CD8-positive, alpha-beta memory T cell (primary cell): ENCODE measurements around the gene STXBP3. TPM values are rescaled to one million over a fixed set of nuclear protein-coding genes. Genes with fewer than 3 reads are reported as not detected.

Source experiments
- CTCF ChIA-PET: fragments of 350-600 bp; sonication (Branson Sonifier 250); formaldehyde crosslinking; loops from one replicate; lab custom pipeline; 2021; ENCODE audit warnings: antibody characterized with exemption; lab: Charles Lee
- POLR2A ChIA-PET: fragments of 350-600 bp; sonication (Branson Sonifier 250); formaldehyde crosslinking; loops from one replicate; lab custom pipeline; 2021; ENCODE audit warnings: antibody characterized with exemption; lab: Charles Lee
- DNase-seq, 5 donors: peaks; one replicate each; pipeline versions ENCODE4 v3.0.0 to v3.0.0-alpha.2; 2020 to 2022; ENCODE audit warnings: mixed read lengths in 1 of 5
- H3K27ac ChIP-seq: one replicate; pipeline ENCODE4 v1.7.0; 2013; ENCODE audit warnings: low read depth, mild to moderate bottlenecking, low read length, moderate library complexity
- H3K27me3 ChIP-seq: 2 replicates; pipeline ENCODE4 v1.7.0; 2013; ENCODE audit warnings: low read length, mild to moderate bottlenecking; ENCODE audit not compliant: insufficient read depth, poor library complexity, severe bottlenecking
- H3K36me3 ChIP-seq: 2 replicates; pipeline ENCODE4 v1.7.0; 2013; ENCODE audit warnings: mild to moderate bottlenecking, low read length, moderate library complexity; ENCODE audit not compliant: insufficient read depth
- H3K4me1 ChIP-seq: 2 replicates; pipeline ENCODE4 v1.7.0; 2013; ENCODE audit warnings: mild to moderate bottlenecking, low read length, moderate library complexity; ENCODE audit not compliant: insufficient read depth
- H3K4me3 ChIP-seq: 2 replicates; pipeline ENCODE4 v1.7.0; 2013; ENCODE audit warnings: mild to moderate bottlenecking, low read length
- H3K9me3 ChIP-seq: 2 replicates; pipeline ENCODE4 v1.7.0; 2013; ENCODE audit warnings: mild to moderate bottlenecking, low read length
- H3K27ac Mint-ChIP-seq, 8 donors: one replicate each; pipeline ENCODE4 v1.8.0; 2020 to 2021; ENCODE audit warnings: mixed read lengths in 8 of 8, mild to moderate bottlenecking in 6 of 8, inconsistent platforms in 3 of 8, moderate library complexity in 3 of 8
- H3K27me3 Mint-ChIP-seq, 2 donors: one replicate each; pipeline ENCODE4 v1.8.0; 2020 to 2021; ENCODE audit warnings: mixed read lengths in 2 of 2, mild to moderate bottlenecking in 1 of 2, moderate library complexity in 1 of 2
- H3K36me3 Mint-ChIP-seq, 3 donors: one replicate each; pipeline ENCODE4 v1.8.0; 2020 to 2021; ENCODE audit warnings: mixed read lengths in 3 of 3, inconsistent platforms in 1 of 3, mild to moderate bottlenecking in 1 of 3
- H3K4me1 Mint-ChIP-seq, 3 donors: one replicate each; pipeline ENCODE4 v1.8.0; 2020 to 2021; ENCODE audit warnings: mixed read lengths in 3 of 3, inconsistent platforms in 1 of 3, mild to moderate bottlenecking in 1 of 3
- H3K4me3 Mint-ChIP-seq, 7 donors: one replicate each; pipeline ENCODE4 v1.8.0; 2020 to 2021; ENCODE audit warnings: mixed read lengths in 7 of 7, mild to moderate bottlenecking in 6 of 7, moderate library complexity in 4 of 7, inconsistent platforms in 2 of 7
- H3K9me3 Mint-ChIP-seq, 5 donors: one replicate each; pipeline ENCODE4 v1.8.0; 2020 to 2022; ENCODE audit warnings: mixed read lengths in 5 of 5, mild to moderate bottlenecking in 3 of 5, moderate library complexity in 2 of 5, inconsistent platforms in 1 of 5
- polyA plus RNA-seq: library from polyadenylated mRNA; unstranded; fragments of 300-500 nt; fragmentation: Illumina TruSeq; gene quantifications from one replicate; pipeline ENCODE4 v1.2.3, GENCODE V29; 2021
- total RNA-seq, 2 experiments: library from RNA; stranded (reverse); gene quantifications; one replicate each; pipeline ENCODE4 v1.2.3, GENCODE V29; 2021

The STXBP3 gene
- total and polyA plus RNA-seq, 3 experiments from 2014 or later = 43.2 to 54.8 (median 43.3) TPM

DNA sequence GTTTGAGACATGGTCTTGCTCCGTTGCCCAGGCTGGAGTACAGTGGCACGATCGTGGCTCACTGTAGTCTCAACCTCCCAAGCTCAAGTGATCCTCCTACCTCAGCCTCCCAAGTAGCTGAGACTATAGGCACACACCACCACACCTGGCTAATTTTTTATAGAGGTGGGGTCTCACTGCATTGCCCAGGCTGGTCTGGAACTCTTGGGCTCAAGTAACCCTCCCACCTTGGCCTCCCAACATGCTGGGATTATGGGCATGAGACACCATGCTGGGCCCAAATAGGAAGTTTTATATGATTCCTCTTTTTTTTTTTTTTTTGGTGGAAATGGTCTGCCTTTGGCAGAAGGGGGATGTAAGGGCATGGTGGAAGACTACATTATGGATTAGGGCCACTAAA lies 39.8 kb upstream of the STXBP3 start:
- CTCF ChIA-PET = no interaction called here
- POLR2A ChIA-PET = interaction anchor here (9.5 kb wide), 1 partner anchor 13 kb away, joined by 65 read pairs; the partner anchor contains the start of gene PRPF38B

DNA sequence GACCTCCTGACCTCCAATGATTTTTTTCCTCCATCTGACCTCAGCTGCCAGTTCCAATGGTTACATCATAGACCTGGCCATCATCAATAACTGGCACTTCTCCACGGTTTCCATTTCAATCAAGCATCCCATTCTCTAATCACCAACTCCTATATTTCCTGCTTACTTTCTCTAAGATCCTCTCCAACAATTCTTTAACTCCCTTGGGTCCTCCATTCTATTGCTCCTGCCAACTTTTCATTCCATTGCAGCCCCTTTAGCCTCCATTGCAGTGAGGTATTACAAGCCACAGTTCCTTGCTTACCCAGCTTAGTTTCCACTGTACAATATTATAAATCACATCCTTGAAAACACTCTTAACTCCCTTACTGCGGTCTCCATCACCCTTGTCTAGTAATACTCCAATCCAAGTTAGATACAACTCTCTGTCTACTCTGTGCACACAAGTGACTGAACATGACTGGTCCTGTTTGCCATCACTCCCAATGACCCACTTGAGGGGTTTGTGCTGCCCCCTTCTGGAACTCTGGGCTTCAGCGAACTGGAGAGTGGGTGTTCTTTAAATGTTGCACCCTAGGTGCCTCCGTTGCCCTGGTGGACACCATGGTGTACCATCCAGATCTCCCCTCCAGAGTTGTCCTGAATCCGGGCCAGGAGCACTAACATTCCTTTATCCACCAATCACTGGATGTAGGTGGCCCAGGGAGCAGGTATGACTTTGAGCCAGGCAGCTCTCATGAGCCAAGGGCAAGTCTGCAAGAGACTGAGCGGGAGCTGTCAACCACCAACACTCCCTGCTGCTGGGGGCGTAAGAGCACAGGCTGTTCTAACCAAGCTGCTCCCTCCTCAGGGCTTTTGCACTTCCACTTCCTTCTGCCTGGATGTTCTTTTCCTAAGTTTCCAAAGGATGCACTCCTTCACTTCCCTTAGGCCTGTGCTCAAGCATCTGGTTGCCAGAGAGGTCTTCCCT lies 37.5 kb upstream of the STXBP3 start:
- CTCF ChIA-PET = interaction anchor here (0.6 to 3.8 kb wide), 13 partner anchors 11 to 197 kb away, joined by 3 to 50 read pairs (median 4); partner anchors contain the start of gene PRPF38B
- peaks cover 0 to 3% of the 10 kb centered on the region in 2 donors for H3K27me3 Mint-ChIP-seq
- H3K4me3 Mint-ChIP-seq = peak overlapping the region in 1 of 7 donors; percentile 1
- peak overlapping the region in 5 of 8 donors; percentile 12 to 62 (median 60) for H3K27ac Mint-ChIP-seq
- no peaks in the 10 kb centered on the region for H3K9me3 Mint-ChIP-seq
- peaks cover 25 to 33% (median 32%) of the 10 kb centered on the region in 3 donors for H3K4me1 Mint-ChIP-seq
- H3K27me3 ChIP-seq = no peaks in the 10 kb centered on the region
- no peaks in the 10 kb centered on the region for H3K36me3 Mint-ChIP-seq
- peak; percentile 46 to 81 (median 55) for DNase-seq
- no peak overlapping the region for H3K4me3 ChIP-seq
- POLR2A ChIA-PET = interaction anchor here (1.0 to 9.5 kb wide), 2 partner anchors 15 to 66 kb away, joined by 3 to 65 read pairs; partner anchors contain the start of gene PRPF38B
- no peaks in the 10 kb centered on the region for H3K36me3 ChIP-seq
- H3K4me1 ChIP-seq = peaks cover 26% of the 10 kb centered on the region
- H3K9me3 ChIP-seq = no peaks in the 10 kb centered on the region
- H3K27ac ChIP-seq = no peak overlapping the region

More for the DNA sequence above, 39.8 kb upstream of the STXBP3 start:
- no peak for DNase-seq
- Mint-ChIP-seq H3K4me3 (no peak overlapping the region), H3K9me3 (no peaks in the 10 kb centered on the region), H3K27me3 (peaks cover 0 to 3% of the 10 kb centered on the region in 2 donors), H3K4me1 (peaks cover 38 to 57% (median 48%) of the 10 kb centered on the region in 3 donors), H3K36me3 (peaks cover 0 to 9% (median under 1%) of the 10 kb centered on the region in 3 donors), H3K27ac (peak overlapping the region in 2 of 8 donors; percentile 19 to 36)
- Histone ChIP-seq H3K27ac (no peak overlapping the region), H3K36me3 (no peaks in the 10 kb centered on the region), H3K4me3 (no peak overlapping the region), H3K4me1 (peaks cover 30% of the 10 kb centered on the region), H3K27me3 (no peaks in the 10 kb centered on the region), H3K9me3 (no peaks in the 10 kb centered on the region)

DNA sequence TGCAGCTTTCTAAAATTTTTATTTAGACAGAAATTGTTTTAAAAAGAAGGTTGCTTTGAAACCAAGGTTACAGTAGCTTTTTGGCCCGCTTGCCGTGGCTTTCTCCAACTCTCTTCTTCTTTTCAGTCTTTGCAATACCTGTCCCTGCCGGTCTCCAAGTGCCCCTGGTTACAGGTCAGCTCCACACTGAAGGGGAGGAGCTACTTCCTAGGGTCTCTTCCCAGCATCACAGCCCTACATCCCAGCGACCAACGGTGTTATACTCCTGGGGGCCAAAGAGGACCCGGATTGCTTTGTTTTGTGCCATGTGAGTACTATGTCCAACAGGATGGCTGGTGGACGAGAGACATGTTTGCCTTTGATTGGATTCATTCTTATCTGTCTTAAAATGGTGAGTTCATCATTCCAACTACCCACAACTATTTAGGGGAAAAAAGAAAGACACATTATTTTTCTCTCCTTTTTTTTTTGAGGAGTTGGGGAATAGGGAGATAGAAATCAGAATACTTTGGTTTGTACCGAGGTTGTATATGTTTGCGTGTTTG lies 33.8 kb upstream of the STXBP3 start, which contains the start of gene FNDC7:
FNDC7 (plus strand) TSS at position 303 of the 545 bp plus-strand sequence; CDS start at position 329, 26 bp downstream.
- CTCF ChIA-PET = interaction anchor here (0.7 kb wide), 1 partner anchor 21 kb away, joined by 3 read pairs; the partner anchor contains the start of gene PRPF38B

DNA sequence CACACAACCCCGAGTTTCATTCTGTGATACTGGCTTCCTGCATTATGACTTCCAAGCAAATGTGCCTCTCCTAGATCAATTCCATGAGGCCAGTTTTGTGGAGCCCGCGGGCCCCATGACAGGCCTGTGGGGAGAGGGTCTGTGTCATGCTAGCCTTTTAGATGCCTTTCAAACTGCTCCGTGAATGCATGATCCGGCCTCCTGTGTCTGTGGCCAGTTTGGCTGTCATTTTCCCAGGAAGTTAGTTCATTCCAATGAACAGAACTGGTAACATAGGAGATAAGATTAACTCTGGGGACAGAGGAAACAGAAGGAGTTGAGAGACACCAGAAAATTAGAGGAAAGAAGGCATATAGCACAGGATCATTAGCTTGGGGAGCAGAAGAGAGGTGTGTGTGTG lies 30.5 kb upstream of the STXBP3 start:
- peaks cover 2 to 17% of the 10 kb centered on the region in 2 donors for H3K27me3 Mint-ChIP-seq
- no peaks in the 10 kb centered on the region for H3K9me3 Mint-ChIP-seq
- H3K4me3 ChIP-seq = no peak overlapping the region
- H3K27ac Mint-ChIP-seq = peak overlapping the region in 1 of 8 donors; percentile 5
- no peaks in the 10 kb centered on the region for H3K4me1 Mint-ChIP-seq
- H3K36me3 Mint-ChIP-seq = peaks cover 0 to 1% (median 0%) of the 10 kb centered on the region in 3 donors
- ChIA-PET CTCF (no interaction called here), POLR2A (no interaction called here)
- no peak for DNase-seq
- H3K27me3 ChIP-seq = no peaks in the 10 kb centered on the region
- no peak overlapping the region for H3K4me3 Mint-ChIP-seq
- H3K36me3 ChIP-seq = no peaks in the 10 kb centered on the region
- no peak overlapping the region for H3K27ac ChIP-seq
- H3K9me3 ChIP-seq = no peaks in the 10 kb centered on the region
- no peaks in the 10 kb centered on the region for H3K4me1 ChIP-seq

More for the DNA sequence above, 33.8 kb upstream of the STXBP3 start, which contains the start of gene FNDC7:
- POLR2A ChIA-PET = no interaction called here
- Mint-ChIP-seq H3K27me3 (peaks cover 3 to 17% of the 10 kb centered on the region in 2 donors), H3K4me3 (no peak within 1 kb of the TSS), H3K9me3 (no peaks in the 10 kb centered on the region), H3K4me1 (peaks cover 8 to 12% (median 11%) of the 10 kb centered on the region in 3 donors), H3K36me3 (peaks cover 0 to 1% (median 0%) of the 10 kb centered on the region in 3 donors), H3K27ac (no peak within 1 kb of the TSS)
- Histone ChIP-seq H3K27ac (no peak within 1 kb of the TSS), H3K36me3 (no peaks in the 10 kb centered on the region), H3K9me3 (no peaks in the 10 kb centered on the region), H3K27me3 (no peaks in the 10 kb centered on the region), H3K4me3 (no peak within 1 kb of the TSS), H3K4me1 (peaks cover 7% of the 10 kb centered on the region)
- DNase-seq = no peak

DNA sequence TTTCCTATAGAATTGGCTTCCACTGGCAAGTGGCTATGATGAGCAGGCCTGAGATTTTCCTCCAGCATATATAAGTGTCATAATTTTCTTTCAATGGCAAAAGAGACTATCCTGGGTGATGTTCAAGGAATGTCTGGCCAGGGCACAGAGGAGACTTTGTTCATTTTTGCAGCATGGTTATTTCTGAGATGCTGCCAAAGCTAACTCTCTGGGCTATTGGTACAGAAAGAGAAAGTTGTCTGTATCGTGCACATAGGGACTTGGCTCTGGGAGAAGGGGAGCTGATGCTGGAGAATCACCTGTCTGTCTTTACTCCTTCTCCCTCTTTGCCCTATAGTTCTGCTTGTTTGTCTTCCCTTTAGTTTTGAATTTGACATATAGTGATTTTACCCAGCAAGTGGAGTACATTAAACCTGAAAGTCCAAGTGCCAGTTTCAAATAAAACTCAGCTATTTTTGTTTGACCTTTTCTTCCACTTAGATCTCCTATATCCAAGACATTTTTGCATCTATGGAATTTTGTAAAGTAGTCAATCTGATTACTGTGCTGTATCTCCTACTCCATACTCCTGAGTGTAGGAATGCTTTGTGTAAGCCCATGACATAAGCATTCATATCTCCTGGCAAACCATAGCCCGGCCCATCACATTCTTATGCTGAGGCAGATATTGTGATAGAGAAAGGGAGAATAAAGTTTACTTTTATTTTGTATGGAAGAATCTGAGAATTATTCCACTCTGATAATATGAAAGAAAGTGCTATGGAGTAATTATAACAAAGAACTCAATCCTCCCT lies 29.8 kb upstream of the STXBP3 start:
- POLR2A ChIA-PET = no interaction called here
- Histone ChIP-seq H3K9me3 (no peaks in the 10 kb centered on the region), H3K27ac (no peak overlapping the region), H3K4me1 (no peaks in the 10 kb centered on the region), H3K4me3 (no peak overlapping the region), H3K27me3 (no peaks in the 10 kb centered on the region), H3K36me3 (no peaks in the 10 kb centered on the region)
- peaks cover 0 to 17% of the 10 kb centered on the region in 2 donors for H3K27me3 Mint-ChIP-seq
- H3K4me3 Mint-ChIP-seq = no peak overlapping the region
- H3K9me3 Mint-ChIP-seq = no peaks in the 10 kb centered on the region
- H3K27ac Mint-ChIP-seq = no peak overlapping the region
- peaks cover 0 to 1% (median 0%) of the 10 kb centered on the region in 3 donors for H3K36me3 Mint-ChIP-seq
- DNase-seq = no peak
- H3K4me1 Mint-ChIP-seq = no peaks in the 10 kb centered on the region
- CTCF ChIA-PET = no interaction called here

DNA sequence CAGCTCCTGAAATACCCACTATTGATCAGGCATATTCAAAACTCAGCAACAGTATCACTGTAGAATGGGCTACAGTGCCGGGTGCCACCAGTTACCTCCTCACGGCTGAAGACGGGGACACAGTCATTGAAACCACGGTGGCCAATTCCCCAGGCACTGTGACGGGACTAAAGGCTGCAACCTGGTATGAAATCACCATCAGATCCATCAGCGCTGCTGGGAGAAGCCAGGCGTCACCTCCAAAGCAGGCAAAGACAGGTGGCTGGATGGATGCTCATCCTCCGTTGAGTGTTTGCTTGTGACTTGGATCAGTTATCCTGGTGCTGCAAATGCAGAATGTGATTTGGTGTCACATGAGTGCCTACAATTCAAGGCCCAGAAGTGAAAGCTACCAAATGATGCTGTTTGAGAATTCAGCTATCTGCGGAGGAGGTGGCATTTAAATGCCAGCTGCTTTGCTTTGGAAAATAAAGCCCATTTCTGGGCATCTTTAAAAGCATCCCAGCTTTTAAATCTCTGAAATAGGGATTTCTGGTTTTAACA lies 28.6 kb upstream of the STXBP3 start:
- H3K4me3 ChIP-seq = no peak overlapping the region
- H3K4me1 ChIP-seq = no peaks in the 10 kb centered on the region
- H3K27me3 ChIP-seq = no peaks in the 10 kb centered on the region
- ChIA-PET POLR2A (no interaction called here), CTCF (no interaction called here)
- H3K36me3 ChIP-seq = no peaks in the 10 kb centered on the region
- no peak for DNase-seq
- Mint-ChIP-seq H3K36me3 (peaks cover 0 to 1% (median 0%) of the 10 kb centered on the region in 3 donors), H3K4me1 (no peaks in the 10 kb centered on the region), H3K4me3 (no peak overlapping the region), H3K27me3 (peaks cover 0 to 17% of the 10 kb centered on the region in 2 donors), H3K27ac (no peak overlapping the region), H3K9me3 (no peaks in the 10 kb centered on the region)
- no peak overlapping the region for H3K27ac ChIP-seq
- H3K9me3 ChIP-seq = no peaks in the 10 kb centered on the region

DNA sequence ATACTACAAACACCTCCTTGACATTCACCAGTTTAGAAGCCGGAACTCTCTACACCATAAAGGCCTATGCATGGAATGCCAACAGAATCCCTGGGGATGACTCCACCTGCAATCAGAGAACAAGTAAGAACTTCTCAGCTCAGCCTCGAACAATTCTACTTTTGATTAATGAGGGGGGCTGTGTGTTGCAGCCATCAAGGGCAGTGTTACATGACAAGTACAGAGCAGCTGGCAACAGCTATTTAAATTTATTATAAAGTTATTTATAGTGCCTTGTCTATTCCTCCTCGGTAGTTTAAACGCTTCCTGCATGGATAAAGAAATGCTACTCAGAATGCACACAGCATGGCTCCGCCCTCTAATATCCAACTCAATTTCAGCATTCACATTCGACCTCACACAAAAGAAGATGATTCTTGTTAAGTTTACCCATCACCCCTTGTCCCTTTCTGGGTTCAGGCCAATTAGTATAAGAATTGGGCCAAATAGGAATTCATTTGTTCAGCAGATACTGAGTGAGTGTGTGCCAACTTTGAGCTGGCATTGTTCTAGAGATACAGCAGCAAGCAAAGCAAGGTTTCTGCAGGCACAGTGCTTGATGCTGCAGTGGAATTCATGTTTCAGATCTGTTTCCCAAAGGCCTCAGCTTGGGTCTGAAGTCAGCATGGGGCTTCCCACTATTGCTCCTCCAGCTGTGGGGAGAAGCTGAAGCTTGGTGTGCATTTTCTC lies 27.4 kb upstream of the STXBP3 start:
- Mint-ChIP-seq H3K36me3 (peaks cover 0 to 1% (median 0%) of the 10 kb centered on the region in 3 donors), H3K4me1 (no peaks in the 10 kb centered on the region), H3K4me3 (no peak overlapping the region), H3K27me3 (peaks cover 0 to 17% of the 10 kb centered on the region in 2 donors), H3K9me3 (no peaks in the 10 kb centered on the region), H3K27ac (peak overlapping the region in 1 of 8 donors; percentile 54)
- Histone ChIP-seq H3K36me3 (no peaks in the 10 kb centered on the region), H3K9me3 (no peaks in the 10 kb centered on the region), H3K4me1 (no peaks in the 10 kb centered on the region), H3K27me3 (no peaks in the 10 kb centered on the region), H3K27ac (no peak overlapping the region), H3K4me3 (no peak overlapping the region)
- ChIA-PET CTCF (interaction anchor here (0.7 to 2.0 kb wide), 3 partner anchors 10 to 27 kb away, joined by 3 to 5 read pairs (median 3); partner anchors contain the start of gene PRPF38B), POLR2A (no interaction called here)
- DNase-seq = no peak
